Measurements from ENCODE around the gene SP2.

Gene SP2

GRCh38 chr17:47895856-47896671 lies at the start of gene SP2:
Gene SP2, plus strand, starts transcription at chr17:47896236. Its CDS starts 51 bp downstream, at chr17:47896287.
- FAIRE-seq (peak; percentile 96), DNase-seq (ENCODE audit: insufficient read length, low spot score) (peak; percentile 100)

GRCh38 chr17:47846716-47847340 lies 49.2 kb upstream of the SP2 start:
- FAIRE-seq (no peak), DNase-seq (ENCODE audit: insufficient read length, low spot score) (no peak)

- FAIRE-seq (no peak), DNase-seq (ENCODE audit: insufficient read length, low spot score) (no peak)
These were observed 48.5 kb upstream of the SP2 start for GRCh38 chr17:47847341-47848197.

- DNase-seq (ENCODE audit: insufficient read length, low spot score) (no peak), FAIRE-seq (no peak)
These were observed 47.9 kb upstream of the SP2 start for GRCh38 chr17:47848198-47848513.

- FAIRE-seq: peak; percentile 23
- DNase-seq (ENCODE audit: insufficient read length, low spot score): no peak
These were observed 45.7 kb upstream of the SP2 start for GRCh38 chr17:47850373-47850691.

GRCh38 chr17:47850692-47851573 lies 45.1 kb upstream of the SP2 start, which contains the start of gene SP6:
Gene SP6, minus strand, starts transcription at chr17:47851163. Its CDS starts 2,734 bp downstream, at chr17:47848429.
- FAIRE-seq: peak; percentile 92

GRCh38 chr17:47851764-47852112 lies 44.3 kb upstream of the SP2 start:
- no peak for FAIRE-seq
- no peak for DNase-seq (ENCODE audit: insufficient read length, low spot score)

More at GRCh38 chr17:47850692-47851573, 45.1 kb upstream of the SP2 start, which contains the start of gene SP6:
- peak; percentile 86 for DNase-seq (ENCODE audit: insufficient read length, low spot score)

GRCh38 chr17:47852113-47852949 lies 43.7 kb upstream of the SP2 start:
- no peak for FAIRE-seq

GRCh38 chr17:47853616-47854015 lies 42.4 kb upstream of the SP2 start:
- DNase-seq (ENCODE audit: insufficient read length, low spot score) (no peak), FAIRE-seq (no peak)

More at GRCh38 chr17:47852113-47852949, 43.7 kb upstream of the SP2 start:
- DNase-seq (ENCODE audit: insufficient read length, low spot score): no peak

GRCh38 chr17:47855737-47856136 lies 40.3 kb upstream of the SP2 start:
- FAIRE-seq: no peak
- DNase-seq (ENCODE audit: insufficient read length, low spot score): no peak

- FAIRE-seq (no peak), DNase-seq (ENCODE audit: insufficient read length, low spot score) (no peak)
These were observed 39.2 kb upstream of the SP2 start for GRCh38 chr17:47856830-47857229.

- no peak for FAIRE-seq
- no peak for DNase-seq (ENCODE audit: insufficient read length, low spot score)
These were observed 38.2 kb upstream of the SP2 start for GRCh38 chr17:47857551-47858455.

GRCh38 chr17:47860386-47860785 lies 35.6 kb upstream of the SP2 start:
- FAIRE-seq: no peak
- no peak for DNase-seq (ENCODE audit: insufficient read length, low spot score)

- peak; percentile 98 for FAIRE-seq
These were observed 33.2 kb upstream of the SP2 start for GRCh38 chr17:47862621-47863440.

GRCh38 chr17:47864791-47865216 lies 31.2 kb upstream of the SP2 start:
- no peak for DNase-seq (ENCODE audit: insufficient read length, low spot score)
- peak; percentile 48 for FAIRE-seq

More at GRCh38 chr17:47862621-47863440, 33.2 kb upstream of the SP2 start:
- DNase-seq (ENCODE audit: insufficient read length, low spot score): peak; percentile 84

- FAIRE-seq: peak; percentile 72
- DNase-seq (ENCODE audit: insufficient read length, low spot score): no peak
These were observed 29.1 kb upstream of the SP2 start for GRCh38 chr17:47866941-47867340.

- FAIRE-seq (peak; percentile 70), DNase-seq (ENCODE audit: insufficient read length, low spot score) (no peak)
These were observed 28.1 kb upstream of the SP2 start for GRCh38 chr17:47867813-47868533.

All from HTR-8/SVneo (cell line).